HG02943 (cell line): ENCODE data around the gene CAMKK2.
"Not testable (repeated sequence)": the region's sequence is repeated elsewhere in the genome, so short reads cannot be mapped to it uniquely, and the experiment has no call there.

ENCODE experiments used
- ATAC-seq: cut with Tn5 transposase; IDR thresholded peaks from one replicate; pipeline ENCODE4 v1.9.1; 2021; ENCODE audit warnings: mild to moderate bottlenecking, low read depth, moderate library complexity; ENCODE audit not compliant: unreplicated experiment

The CAMKK2 gene

GRCh38 chr12:121228919-121229665, 67.4 kb downstream of the CAMKK2 start:
- no peak for ATAC-seq

- no peak for ATAC-seq
These were observed 69.2 kb downstream of the CAMKK2 start for GRCh38 chr12:121227294-121227693.

- ATAC-seq, result not testable (repeated sequence)
These were observed 69.6 kb downstream of the CAMKK2 start for GRCh38 chr12:121226871-121227270.

GRCh38 chr12:121226399-121226798, 70.1 kb downstream of the CAMKK2 start:
- ATAC-seq, result no peak

GRCh38 chr12:121224591-121224990, 71.9 kb downstream of the CAMKK2 start:
- no peak for ATAC-seq

- ATAC-seq, result no peak
These were observed 72.9 kb downstream of the CAMKK2 start for GRCh38 chr12:121223292-121224285.

- ATAC-seq, result no peak
These were observed 73.7 kb downstream of the CAMKK2 start for GRCh38 chr12:121222847-121223246.

GRCh38 chr12:121219353-121219986, 77.0 kb downstream of the CAMKK2 start:
- no peak for ATAC-seq

GRCh38 chr12:121218588-121219352, 77.7 kb downstream of the CAMKK2 start:
- no peak for ATAC-seq

GRCh38 chr12:121217761-121218160, 78.7 kb downstream of the CAMKK2 start:
- ATAC-seq, result no peak

- no peak for ATAC-seq
These were observed 79.4 kb downstream of the CAMKK2 start for GRCh38 chr12:121217063-121217462.

- no peak for ATAC-seq
These were observed 80.4 kb downstream of the CAMKK2 start for GRCh38 chr12:121216102-121216501.

GRCh38 chr12:121214855-121215745, 81.4 kb downstream of the CAMKK2 start:
- ATAC-seq, result no peak

- no peak for ATAC-seq
These were observed 82.2 kb downstream of the CAMKK2 start for GRCh38 chr12:121214166-121214777.

- no peak for ATAC-seq
These were observed 83.6 kb downstream of the CAMKK2 start for GRCh38 chr12:121212875-121213274.

- peak; percentile 59 for ATAC-seq
These were observed 86.6 kb downstream of the CAMKK2 start, which contains the start of gene P2RX4 for GRCh38 chr12:121209624-121210572. P2RX4 (plus strand) TSS chr12:121210129; CDS start chr12:121210165, 36 bp downstream.

GRCh38 chr12:121209221-121209620, 87.3 kb downstream of the CAMKK2 start:
- ATAC-seq, result no peak
